Measurements from ENCODE around the gene CTXN1.
"Not testable (repeated sequence)": the region's sequence is repeated elsewhere in the genome, so short reads cannot be mapped to it uniquely, and the experiment has no call there.

Gene CTXN1

GRCh38 chr19:7963566-7963965, 37.6 kb upstream of the CTXN1 start:
- Histone ChIP-seq H3K4me3 (ENCODE audit: low read depth, low read length) (no peak overlapping the region), H3K9me3 (no peaks in the 10 kb centered on the region), H3K27me3 (no peaks in the 10 kb centered on the region), H3K36me3 (peaks cover 52% of the 10 kb centered on the region), H3K4me1 (no peaks in the 10 kb centered on the region)
- no peak for DNase-seq
- TF ChIP-seq CTCF (IDR thresholded peaks at IDR 0.05; ENCODE audit: low read depth, low read length), result no peak

- H3K36me3 ChIP-seq, result peaks cover 56% of the 10 kb centered on the region
- DNase-seq, result no peak
- TF ChIP-seq CTCF (IDR thresholded peaks at IDR 0.05; ENCODE audit: low read depth, low read length), result no peak
- H3K4me1 ChIP-seq, result no peaks in the 10 kb centered on the region
- H3K9me3 ChIP-seq, result no peaks in the 10 kb centered on the region
- H3K27me3 ChIP-seq, result no peaks in the 10 kb centered on the region
- H3K4me3 ChIP-seq (ENCODE audit: low read depth, low read length), result no peak overlapping the region
Observed at GRCh38 chr19:7962644-7963268, 36.8 kb upstream of the CTXN1 start.

GRCh38 chr19:7961920-7962626, 36.1 kb upstream of the CTXN1 start:
- no peak for DNase-seq
- Histone ChIP-seq H3K4me3 (ENCODE audit: low read depth, low read length) (no peak overlapping the region), H3K27me3 (no peaks in the 10 kb centered on the region), H3K9me3 (no peaks in the 10 kb centered on the region), H3K4me1 (no peaks in the 10 kb centered on the region), H3K36me3 (peaks cover 49% of the 10 kb centered on the region)
- TF ChIP-seq CTCF (IDR thresholded peaks at IDR 0.05; ENCODE audit: low read depth, low read length), result no peak

- peaks cover 43% of the 10 kb centered on the region for H3K36me3 ChIP-seq
- not testable (repeated sequence) for H3K4me1 ChIP-seq; H3K4me3 ChIP-seq (ENCODE audit: low read depth, low read length); H3K9me3 ChIP-seq; H3K27me3 ChIP-seq; DNase-seq
Observed at GRCh38 chr19:7961082-7961481, 35.1 kb upstream of the CTXN1 start.

GRCh38 chr19:7959211-7959610, 33.3 kb upstream of the CTXN1 start:
- Histone ChIP-seq H3K9me3 (no peaks in the 10 kb centered on the region), H3K27me3 (no peaks in the 10 kb centered on the region), H3K4me3 (ENCODE audit: low read depth, low read length) (no peak overlapping the region), H3K36me3 (peaks cover 30% of the 10 kb centered on the region), H3K4me1 (no peaks in the 10 kb centered on the region)
- DNase-seq, result no peak
- no peak for TF ChIP-seq CTCF (IDR thresholded peaks at IDR 0.05; ENCODE audit: low read depth, low read length)

- TF ChIP-seq CTCF (IDR thresholded peaks at IDR 0.05; ENCODE audit: low read depth, low read length), result no peak
- no peak for DNase-seq
- Histone ChIP-seq H3K4me1 (no peaks in the 10 kb centered on the region), H3K9me3 (no peaks in the 10 kb centered on the region), H3K27me3 (no peaks in the 10 kb centered on the region), H3K4me3 (ENCODE audit: low read depth, low read length) (no peak overlapping the region), H3K36me3 (peaks cover 8% of the 10 kb centered on the region)
Observed at GRCh38 chr19:7955696-7956095, 29.8 kb upstream of the CTXN1 start.
